ENCODE measurements around the gene SNED1.

DNA sequence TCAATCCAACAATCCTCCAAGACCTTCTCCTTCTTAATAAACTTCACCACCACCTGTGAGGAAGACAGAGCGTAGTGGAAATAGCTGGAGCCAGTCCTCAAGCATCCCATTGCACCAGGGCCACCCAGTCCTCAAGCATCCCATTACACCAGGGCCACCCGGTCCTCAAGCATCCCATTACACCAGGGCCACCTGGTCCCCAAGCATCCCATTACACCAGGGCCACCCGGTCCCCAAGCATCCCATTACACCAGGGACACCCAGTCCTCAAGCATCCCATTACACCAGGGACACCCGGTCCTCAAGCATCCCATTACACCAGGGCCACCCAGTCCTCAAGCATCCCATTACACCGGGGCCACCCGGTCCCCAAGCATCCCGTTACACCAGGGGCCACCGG lies 116.9 kb downstream of the SNED1 start:
- TF ChIP-seq POLR2A (IDR thresholded peaks at IDR 0.05) (no peak), POLR2AphosphoS5 (IDR thresholded peaks at IDR 0.05) (no peak)
- TF ChIP-seq, protein P1, sequence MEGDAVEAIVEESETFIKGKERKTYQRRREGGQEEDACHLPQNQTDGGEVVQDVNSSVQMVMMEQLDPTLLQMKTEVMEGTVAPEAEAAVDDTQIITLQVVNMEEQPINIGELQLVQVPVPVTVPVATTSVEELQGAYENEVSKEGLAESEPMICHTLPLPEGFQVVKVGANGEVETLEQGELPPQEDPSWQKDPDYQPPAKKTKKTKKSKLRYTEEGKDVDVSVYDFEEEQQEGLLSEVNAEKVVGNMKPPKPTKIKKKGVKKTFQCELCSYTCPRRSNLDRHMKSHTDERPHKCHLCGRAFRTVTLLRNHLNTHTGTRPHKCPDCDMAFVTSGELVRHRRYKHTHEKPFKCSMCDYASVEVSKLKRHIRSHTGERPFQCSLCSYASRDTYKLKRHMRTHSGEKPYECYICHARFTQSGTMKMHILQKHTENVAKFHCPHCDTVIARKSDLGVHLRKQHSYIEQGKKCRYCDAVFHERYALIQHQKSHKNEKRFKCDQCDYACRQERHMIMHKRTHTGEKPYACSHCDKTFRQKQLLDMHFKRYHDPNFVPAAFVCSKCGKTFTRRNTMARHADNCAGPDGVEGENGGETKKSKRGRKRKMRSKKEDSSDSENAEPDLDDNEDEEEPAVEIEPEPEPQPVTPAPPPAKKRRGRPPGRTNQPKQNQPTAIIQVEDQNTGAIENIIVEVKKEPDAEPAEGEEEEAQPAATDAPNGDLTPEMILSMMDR (IDR thresholded peaks at IDR 0.05), result no peak

Measured in breast epithelium (tissue), 3 donors.